Liver (tissue), 9 donors: Measurements from ENCODE around the gene IWS1. TPM values are rescaled to one million over a fixed set of nuclear protein-coding genes. Genes with fewer than 3 reads are reported as not detected.

Source experiments
- DNase-seq: peaks from one replicate; pipeline ENCODE4 v3.0.0-alpha.2; 2017; ENCODE audit warnings: low spot score
- H3K27ac ChIP-seq, 2 donors: one replicate each; pipeline ENCODE4 v1.7.0; 2013; ENCODE audit warnings: inconsistent platforms in 2 of 2, low read length in 2 of 2, control low read depth in 1 of 2, low read depth in 1 of 2, mild to moderate bottlenecking in 1 of 2
- H3K27me3 ChIP-seq, 4 donors: one replicate each; pipeline versions ENCODE4 v1.6.1 to v1.7.0; 2013; ENCODE audit warnings: low read length in 3 of 4, inconsistent platforms in 1 of 4, mild to moderate bottlenecking in 1 of 4, moderate library complexity in 1 of 4; ENCODE audit not compliant: control insufficient read depth in 4 of 4, insufficient read depth in 4 of 4
- H3K36me3 ChIP-seq, 4 donors: one replicate each; pipeline versions ENCODE4 v1.6.1 to v1.7.0; 2013; ENCODE audit warnings: low read length in 3 of 4, mild to moderate bottlenecking in 3 of 4, low read depth in 1 of 4, moderate library complexity in 1 of 4; ENCODE audit not compliant: control insufficient read depth in 4 of 4, insufficient read depth in 3 of 4
- H3K4me1 ChIP-seq, 4 donors: one replicate each; pipeline versions ENCODE4 v1.6.1 to v1.7.0; 2013; ENCODE audit warnings: low read length in 3 of 4, mild to moderate bottlenecking in 3 of 4, moderate library complexity in 1 of 4; ENCODE audit not compliant: control insufficient read depth in 4 of 4, insufficient read depth in 4 of 4
- H3K4me3 ChIP-seq, 3 donors: one replicate each; pipeline versions ENCODE4 v1.6.1 to v1.7.0; 2013; ENCODE audit warnings: low read length in 3 of 3, control low read depth in 1 of 3, low read depth in 1 of 3, mild to moderate bottlenecking in 1 of 3
- H3K9ac ChIP-seq, 2 donors: one replicate each; pipeline ENCODE4 v1.7.0; 2013; ENCODE audit warnings: low read length in 2 of 2, mild to moderate bottlenecking in 2 of 2, moderate library complexity in 2 of 2, control low read depth in 1 of 2, low read depth in 1 of 2
- H3K9me3 ChIP-seq, 4 donors: one replicate each; pipeline versions ENCODE4 v1.6.1 to v1.7.0; 2013; ENCODE audit warnings: low read length in 3 of 4; ENCODE audit not compliant: control insufficient read depth in 4 of 4
- FOXA1 ChIP-seq: IDR thresholded peaks from 2 replicates; pipeline ENCODE4 v1.6.1; 2016; ENCODE audit warnings: antibody characterized with exemption
- FOXA2 ChIP-seq: IDR thresholded peaks from 2 replicates; pipeline ENCODE4 v1.6.1; 2016; ENCODE audit warnings: antibody characterized with exemption
- HNF4A ChIP-seq, 2 donors: conservative IDR thresholded peaks; 2 replicates each; pipeline ENCODE4 v1.6.1; 2016; ENCODE audit warnings: antibody characterized with exemption in 2 of 2, mild to moderate bottlenecking in 2 of 2
- NR2F2 ChIP-seq: IDR thresholded peaks from 2 replicates; pipeline ENCODE4 v1.6.1; 2016; ENCODE audit warnings: antibody characterized with exemption
- RXRA ChIP-seq, 2 donors: IDR thresholded peaks; 2 replicates each; pipeline ENCODE4 v1.6.1; 2017 to 2018; ENCODE audit warnings: antibody characterized with exemption in 2 of 2, mild to moderate bottlenecking in 1 of 2
- SP1 ChIP-seq: IDR thresholded peaks from 2 replicates; pipeline ENCODE4 v1.6.1; 2018; ENCODE audit warnings: antibody characterized with exemption, mild to moderate bottlenecking
- TAF1 ChIP-seq: conservative IDR thresholded peaks from 2 replicates; pipeline ENCODE4 v1.6.1; 2016; ENCODE audit warnings: antibody characterized with exemption, mild to moderate bottlenecking
- WGBS: extraction: QIAGEN DNeasy Blood & Tissue Kit; methylation state at CpG from one replicate; pipeline ENCODE4 v1.1.7; 2013; 5-methylcytosine and 5-hydroxymethylcytosine counted together
- polyA plus RNA-seq, 2 donors: library from polyadenylated mRNA; stranded (reverse) in 1 of 2; unstranded in 1 of 2; fragments of 200-250 nt in 1 of 2; fragments of >200 nt in 1 of 2; fragmentation: Nextera tagmentation in 1 of 2; extraction: Ambion mirVana in 1 of 2; gene quantifications; one replicate each; pipeline versions ENCODE4 v1.2.1 to v1.2.3, GENCODE V29; 2013 to 2015
- total RNA-seq, 2 donors: library from RNA; depleted of rRNA; stranded (reverse); fragments of >200 nt; gene quantifications; one replicate each; pipeline ENCODE4 v1.2.3, GENCODE V29; 2014
- TF ChIP-seq, protein P1 (sequence below): IDR thresholded peaks from 2 replicates; pipeline ENCODE4 v1.6.1; 2016; ENCODE audit warnings: antibody characterized with exemption
- donor health status: healthy.
- donor health status: healthy.
- donor health status: healthy.
- donor health status: healthy.
- donor health status: healthy.

IWS1 gene
- total and polyA plus RNA-seq, 4 donors, result 13.0 to 28.9 (median 22.8) TPM

DNA sequence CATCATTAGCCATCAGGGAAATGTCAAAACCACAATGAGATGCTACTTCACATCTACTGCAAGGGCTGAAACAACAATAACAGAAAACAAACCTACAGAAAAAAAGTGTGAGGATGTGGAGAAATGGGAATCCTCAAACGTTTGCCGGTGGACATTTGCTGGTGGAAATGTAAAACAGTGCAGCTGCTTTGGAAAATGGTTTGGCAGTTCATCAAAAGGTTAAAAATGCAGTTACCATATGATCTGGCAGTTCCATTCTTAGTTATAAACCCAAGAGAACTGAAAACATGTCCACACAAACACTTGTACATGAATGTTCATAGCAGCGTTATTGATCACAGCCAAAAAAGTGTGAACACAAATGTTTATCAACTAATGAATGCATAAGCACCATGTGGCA, 63.8 kb downstream of the IWS1 start:
- no peaks in the 10 kb centered on the region for H3K9me3 ChIP-seq
- peaks cover 0 to 3% (median 0%) of the 10 kb centered on the region in 4 donors for H3K4me1 ChIP-seq
- H3K4me3 ChIP-seq, result no peak overlapping the region
- no peak overlapping the region for H3K9ac ChIP-seq
- no peak for TF ChIP-seq NR2F2
- no peaks in the 10 kb centered on the region for H3K27me3 ChIP-seq
- no peak for DNase-seq
- 82% methylated on average over 3 of the region's 3 CpGs for WGBS
- H3K36me3 ChIP-seq, result no peaks in the 10 kb centered on the region
- H3K27ac ChIP-seq, result no peak overlapping the region

- Histone ChIP-seq H3K4me3 (no peak overlapping the region), H3K9me3 (no peaks in the 10 kb centered on the region), H3K4me1 (peaks cover 2 to 22% (median 12%) of the 10 kb centered on the region in 4 donors), H3K27ac (no peak overlapping the region), H3K36me3 (no peaks in the 10 kb centered on the region), H3K9ac (no peak overlapping the region), H3K27me3 (no peaks in the 10 kb centered on the region)
- DNase-seq, result no peak
- TF ChIP-seq FOXA2 (no peak), SP1 (no peak), HNF4A (conservative IDR thresholded peaks at IDR 0.05) (no peak), TAF1 (no peak), FOXA1 (no peak)
- TF ChIP-seq, protein P1, sequence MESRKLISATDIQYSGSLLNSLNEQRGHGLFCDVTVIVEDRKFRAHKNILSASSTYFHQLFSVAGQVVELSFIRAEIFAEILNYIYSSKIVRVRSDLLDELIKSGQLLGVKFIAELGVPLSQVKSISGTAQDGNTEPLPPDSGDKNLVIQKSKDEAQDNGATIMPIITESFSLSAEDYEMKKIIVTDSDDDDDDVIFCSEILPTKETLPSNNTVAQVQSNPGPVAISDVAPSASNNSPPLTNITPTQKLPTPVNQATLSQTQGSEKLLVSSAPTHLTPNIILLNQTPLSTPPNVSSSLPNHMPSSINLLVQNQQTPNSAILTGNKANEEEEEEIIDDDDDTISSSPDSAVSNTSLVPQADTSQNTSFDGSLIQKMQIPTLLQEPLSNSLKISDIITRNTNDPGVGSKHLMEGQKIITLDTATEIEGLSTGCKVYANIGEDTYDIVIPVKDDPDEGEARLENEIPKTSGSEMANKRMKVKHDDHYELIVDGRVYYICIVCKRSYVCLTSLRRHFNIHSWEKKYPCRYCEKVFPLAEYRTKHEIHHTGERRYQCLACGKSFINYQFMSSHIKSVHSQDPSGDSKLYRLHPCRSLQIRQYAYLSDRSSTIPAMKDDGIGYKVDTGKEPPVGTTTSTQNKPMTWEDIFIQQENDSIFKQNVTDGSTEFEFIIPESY, result no peak
- 94% methylated on average over 12 of the region's 12 CpGs for WGBS
Observed at GRCh38 chr2:127456960-127457359, 69.3 kb downstream of the IWS1 start.

- Histone ChIP-seq H3K27ac (peak overlapping the region; percentile 79 to 93), H3K9ac (peak overlapping the region; percentile 56 to 90), H3K27me3 (no peaks in the 10 kb centered on the region), H3K4me1 (peaks cover 2 to 22% (median 12%) of the 10 kb centered on the region in 4 donors), H3K4me3 (peak overlapping the region; percentile 6 to 43 (median 41)), H3K36me3 (no peaks in the 10 kb centered on the region), H3K9me3 (no peaks in the 10 kb centered on the region)
- no peak for TF ChIP-seq NR2F2
- peak in 1 of 2 donors; percentile 18 for TF ChIP-seq RXRA (IDR thresholded peaks at IDR 0.05)
- no peak for DNase-seq
- 55% methylated on average over 13 of the region's 13 CpGs for WGBS
Observed at GRCh38 chr2:127455566-127456493, 70.5 kb downstream of the IWS1 start.
